Tongue (tissue), 2 donors: ENCODE measurements around the gene ERCC6L. TPM values are rescaled to one million over a fixed set of nuclear protein-coding genes. Genes with fewer than 3 reads are reported as not detected.
"Not testable (repeated sequence)": the region's sequence is repeated elsewhere in the genome, so short reads cannot be mapped to it uniquely, and the experiment has no call there.

Experiments
- DNase-seq: peaks from one replicate; pipeline ENCODE4 v3.0.0-alpha.2; 2015
- total RNA-seq: library from RNA; depleted of rRNA; stranded (reverse); fragments of >200 nt; gene quantifications from one replicate; pipeline ENCODE4 v1.2.3, GENCODE V29; 2014

ERCC6L gene
- total RNA-seq, 1 donor from 2014 or later, result 4.0 TPM

- DNase-seq, result peak; percentile 48
Measured at GRCh38 chrX:72245461-72246089, 6.7 kb upstream of the ERCC6L start.

- no peak for DNase-seq
Measured at GRCh38 chrX:72243472-72243871, 4.6 kb upstream of the ERCC6L start.

DNA sequence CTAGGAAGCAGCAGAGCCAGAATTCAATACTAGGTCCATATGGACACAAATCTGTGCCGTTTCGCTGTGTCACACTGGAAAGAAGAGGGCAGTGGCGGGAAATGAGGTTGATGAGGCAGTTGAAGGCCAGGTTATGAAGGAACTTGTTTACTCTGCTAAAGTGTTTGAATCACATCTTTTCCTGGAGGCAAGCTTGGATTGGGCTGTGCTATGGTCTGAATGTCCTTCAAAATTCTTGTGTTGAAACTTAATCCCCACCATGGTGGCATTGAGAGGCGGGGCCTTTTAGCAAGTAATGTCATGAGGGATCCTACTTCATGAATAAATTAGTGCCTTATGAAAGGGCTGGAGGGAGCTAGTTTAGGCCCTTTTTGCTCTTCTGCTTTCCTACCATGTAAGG lies 2.1 kb upstream of the ERCC6L start:
- no peak for DNase-seq

GRCh38 chrX:72238183-72238582 lies 644 bp downstream of the ERCC6L start:
- DNase-seq, result no peak

GRCh38 chrX:72236841-72237240 lies 2.0 kb downstream of the ERCC6L start:
- no peak for DNase-seq

DNA sequence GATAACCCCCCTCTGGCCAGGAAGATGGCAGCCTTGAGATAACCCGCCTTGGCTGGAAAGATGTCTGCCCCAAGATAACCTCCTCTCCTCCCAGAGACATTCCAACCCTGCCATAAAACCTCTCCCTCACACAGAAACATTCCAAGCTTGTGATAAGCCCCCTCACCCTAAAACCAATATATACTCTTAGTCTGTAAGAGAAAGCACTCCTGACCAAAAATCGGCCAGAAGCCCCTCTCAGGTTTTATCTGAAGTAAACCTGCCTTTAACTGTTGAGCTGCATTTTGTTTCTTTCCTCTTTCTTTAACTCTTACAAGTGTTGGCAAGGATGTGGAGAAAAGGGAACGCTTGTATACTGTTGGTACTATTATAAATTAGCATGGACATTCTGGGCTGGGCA lies 8.5 kb downstream of the ERCC6L start:
- no peak for DNase-seq

DNA sequence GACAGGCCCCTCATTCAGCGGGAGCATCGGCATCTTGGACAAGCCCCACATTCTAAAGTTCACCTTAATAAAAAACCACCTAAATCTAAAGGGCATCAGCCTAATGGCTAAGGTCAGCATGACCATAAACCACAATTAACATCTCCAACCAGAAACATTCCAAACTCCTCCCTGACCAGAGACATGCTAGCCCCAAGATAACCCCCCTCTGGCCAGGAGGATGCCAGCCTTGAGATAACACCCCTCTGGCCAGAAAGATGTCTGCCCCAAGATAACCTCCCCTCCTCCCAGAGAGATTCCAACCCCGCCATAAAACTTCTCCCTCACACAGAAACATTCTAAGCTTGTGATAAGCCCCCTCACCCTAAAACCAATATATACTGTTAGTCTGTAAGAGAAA lies 18.5 kb downstream of the ERCC6L start:
- DNase-seq, result not testable (repeated sequence)

GRCh38 chrX:72216973-72217372 lies 21.9 kb downstream of the ERCC6L start:
- DNase-seq, result no peak

- DNase-seq, result peak; percentile 34
Measured at GRCh38 chrX:72208126-72208800, 30.6 kb downstream of the ERCC6L start.

DNA sequence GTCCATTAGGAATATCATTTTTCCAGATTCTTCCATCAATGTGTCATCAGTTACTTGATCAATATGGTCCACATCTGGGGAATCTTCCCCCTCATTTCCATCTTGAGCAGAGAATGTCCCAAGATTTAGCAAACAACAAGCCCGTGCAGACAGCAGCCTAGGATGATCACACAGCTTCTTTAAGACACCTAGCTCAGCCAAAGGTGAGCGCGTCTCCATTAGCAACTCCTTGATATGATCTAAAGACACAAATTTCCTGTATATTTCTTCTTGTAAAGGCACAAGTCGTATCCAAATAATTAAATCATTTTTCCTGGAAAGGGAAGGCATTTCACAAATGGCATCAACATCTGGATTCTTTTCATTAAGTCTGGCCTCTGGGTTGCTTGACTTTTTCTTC lies 31.5 kb downstream of the ERCC6L start:
- DNase-seq, result no peak

GRCh38 chrX:72205706-72206105 lies 33.1 kb downstream of the ERCC6L start:
- no peak for DNase-seq

GRCh38 chrX:72203421-72203820 lies 35.4 kb downstream of the ERCC6L start:
- no peak for DNase-seq

GRCh38 chrX:72202792-72203401 lies 35.9 kb downstream of the ERCC6L start:
- DNase-seq, result no peak

- DNase-seq, result no peak
Measured at GRCh38 chrX:72201836-72202536, 36.8 kb downstream of the ERCC6L start.

DNA sequence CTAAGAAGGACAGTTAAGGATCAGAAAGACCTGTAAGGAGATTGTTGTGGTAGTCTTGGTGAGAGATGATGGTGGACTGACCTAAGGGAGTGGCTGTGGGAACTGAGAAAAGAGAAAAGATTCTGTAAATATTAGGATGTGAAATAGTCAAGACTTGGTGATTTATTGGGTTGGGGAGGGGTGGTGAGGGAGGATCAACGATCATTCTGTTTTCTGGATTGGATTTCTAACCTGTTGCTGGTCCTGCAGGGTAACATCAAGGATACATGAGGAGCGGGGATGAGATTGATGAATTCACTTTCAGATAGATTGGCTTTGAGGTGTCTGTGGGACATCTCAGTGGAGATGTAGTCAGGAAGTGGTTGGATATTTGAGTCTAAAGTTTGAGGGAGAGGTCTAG lies 55.9 kb downstream of the ERCC6L start:
- no peak for DNase-seq

DNA sequence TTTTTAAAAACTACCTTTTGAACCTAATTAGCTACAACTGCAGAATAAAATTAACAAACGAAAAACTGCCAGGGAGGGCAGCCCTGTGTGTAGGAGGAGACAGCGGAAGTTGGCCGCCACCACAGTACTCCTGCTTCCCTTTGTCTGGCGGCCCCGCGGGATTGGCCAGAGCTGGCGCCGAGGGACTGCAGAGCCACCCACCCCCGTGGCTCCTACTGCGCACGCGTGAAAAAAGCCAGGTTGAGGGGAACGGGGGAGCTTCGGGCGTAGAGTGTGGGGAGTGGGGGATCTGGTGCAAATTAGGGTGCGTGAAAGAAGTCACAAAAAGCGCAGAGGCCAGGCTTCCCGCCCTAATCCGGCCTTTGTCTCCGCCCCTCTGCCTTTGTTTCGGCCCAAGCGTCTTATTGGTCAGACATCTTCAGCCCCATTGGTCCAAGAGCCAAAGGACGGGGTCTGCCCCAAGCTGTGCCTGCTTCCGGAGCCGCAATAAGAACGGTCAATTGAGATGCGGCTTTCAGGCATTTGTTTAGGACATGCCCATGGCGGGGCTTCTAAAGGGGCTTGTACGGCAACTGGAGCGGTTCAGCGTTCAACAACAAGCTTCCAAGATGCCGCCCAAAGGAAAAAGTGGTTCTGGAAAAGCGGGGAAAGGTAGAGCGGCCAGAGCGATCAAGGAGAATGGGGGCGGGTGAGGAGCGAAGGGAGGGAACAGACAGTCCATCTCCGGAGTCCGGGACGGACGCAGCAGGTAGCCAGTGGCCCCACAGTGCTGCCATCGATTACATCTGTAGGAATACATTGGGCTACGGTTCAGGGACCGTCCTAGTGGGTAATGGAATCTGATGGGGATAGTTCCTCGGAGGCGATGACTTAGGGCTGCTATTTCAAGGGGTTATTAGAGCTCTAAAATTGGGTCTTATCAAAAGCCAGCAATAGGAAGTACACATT lies 57.4 kb downstream of the ERCC6L start, which contains the start of gene PIN4:
PIN4 (plus strand) TSS at position 580 of the 948 bp plus-strand sequence; CDS start at position 609, 29 bp downstream.
- peak; percentile 97 for DNase-seq

GRCh38 chrX:72180539-72180938 lies 58.3 kb downstream of the ERCC6L start:
- peak; percentile 4 for DNase-seq

GRCh38 chrX:72176981-72177380 lies 61.8 kb downstream of the ERCC6L start:
- DNase-seq, result peak; percentile 50

DNA sequence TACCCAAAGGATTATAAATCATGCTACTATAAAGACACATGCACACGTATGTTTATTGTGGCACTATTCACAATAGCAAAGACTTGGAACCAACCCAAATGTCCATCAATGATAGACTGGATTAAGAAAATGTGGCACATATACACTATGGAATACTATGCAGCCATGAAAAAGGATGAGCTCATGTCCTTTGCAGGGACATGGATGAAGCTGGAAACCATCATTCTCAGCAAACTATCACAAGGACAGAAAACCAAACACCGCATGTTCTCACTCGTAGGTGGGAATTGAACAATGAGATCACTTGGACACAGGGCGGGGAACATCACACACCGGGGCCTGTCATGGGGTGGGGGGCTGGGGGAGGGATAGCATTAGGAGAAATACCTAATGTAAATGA lies 62.5 kb downstream of the ERCC6L start:
- not testable (repeated sequence) for DNase-seq

DNA sequence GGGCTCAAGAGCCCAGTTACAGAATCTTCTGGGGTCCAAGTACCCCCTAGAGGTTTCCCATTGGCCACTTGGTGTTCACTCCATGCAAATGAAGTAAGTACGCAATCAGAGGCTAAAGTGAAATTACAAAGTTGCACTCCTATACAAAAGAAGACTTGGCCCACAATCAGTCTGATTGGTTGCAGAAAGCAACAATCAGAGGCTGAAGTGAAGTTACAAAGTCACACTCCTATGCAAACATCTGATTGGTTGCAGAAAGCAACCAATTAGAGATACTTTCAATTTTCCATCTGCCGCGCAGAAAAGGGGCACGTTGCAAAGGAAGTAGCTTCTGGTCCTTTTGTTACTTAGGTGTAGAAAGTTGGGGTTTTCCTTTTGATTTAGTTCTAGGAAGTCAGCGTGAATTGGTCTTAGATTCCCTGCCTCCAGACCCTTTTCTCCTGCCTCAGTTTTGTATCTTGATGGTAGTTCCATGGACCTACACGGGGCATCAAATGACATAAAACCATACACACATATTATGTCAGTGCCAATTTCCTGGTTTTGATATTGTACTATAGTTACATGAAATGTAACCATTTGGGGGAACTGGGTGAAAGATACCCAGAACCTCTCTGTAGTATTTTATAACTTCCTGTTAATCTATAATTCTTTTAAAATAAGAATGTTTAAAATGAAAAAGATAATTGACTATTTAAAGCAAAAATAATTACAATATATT lies 69.7 kb downstream of the ERCC6L start:
- no peak for DNase-seq

DNA sequence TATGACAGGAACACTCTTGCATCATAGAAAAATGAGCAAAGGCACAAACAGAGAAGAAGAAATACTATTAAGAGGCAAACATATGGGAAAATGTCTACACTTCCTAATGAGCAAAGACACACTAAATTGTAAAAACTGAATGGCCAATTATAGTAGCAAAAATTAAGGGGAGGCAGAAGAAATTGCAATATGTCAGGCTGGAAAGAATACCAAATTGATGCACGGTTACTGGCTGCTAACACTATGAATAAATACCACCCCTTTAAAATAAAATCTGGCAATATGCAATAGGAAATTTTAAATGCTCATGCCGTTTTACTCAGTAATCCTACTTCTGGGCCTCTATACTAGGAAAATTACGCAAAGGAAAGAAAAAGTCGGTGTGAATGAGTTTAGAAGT lies 73.3 kb downstream of the ERCC6L start:
- DNase-seq, result no peak
